COLO668 (cell line): ENCODE results near the gene NUDT6.
"Not testable (repeated sequence)": the region's sequence is repeated elsewhere in the genome, so short reads cannot be mapped to it uniquely, and the experiment has no call there.

Experiments
- DNase-seq: peaks from one replicate; lab custom pipeline; 2025; ENCODE audit not compliant: unreplicated experiment; lab: John Stamatoyannopoulos, UW

The NUDT6 gene, protein sequence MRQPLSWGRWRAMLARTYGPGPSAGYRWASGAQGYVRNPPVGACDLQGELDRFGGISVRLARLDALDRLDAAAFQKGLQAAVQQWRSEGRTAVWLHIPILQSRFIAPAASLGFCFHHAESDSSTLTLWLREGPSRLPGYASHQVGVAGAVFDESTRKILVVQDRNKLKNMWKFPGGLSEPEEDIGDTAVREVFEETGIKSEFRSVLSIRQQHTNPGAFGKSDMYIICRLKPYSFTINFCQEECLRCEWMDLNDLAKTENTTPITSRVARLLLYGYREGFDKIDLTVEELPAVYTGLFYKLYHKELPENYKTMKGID

DNA sequence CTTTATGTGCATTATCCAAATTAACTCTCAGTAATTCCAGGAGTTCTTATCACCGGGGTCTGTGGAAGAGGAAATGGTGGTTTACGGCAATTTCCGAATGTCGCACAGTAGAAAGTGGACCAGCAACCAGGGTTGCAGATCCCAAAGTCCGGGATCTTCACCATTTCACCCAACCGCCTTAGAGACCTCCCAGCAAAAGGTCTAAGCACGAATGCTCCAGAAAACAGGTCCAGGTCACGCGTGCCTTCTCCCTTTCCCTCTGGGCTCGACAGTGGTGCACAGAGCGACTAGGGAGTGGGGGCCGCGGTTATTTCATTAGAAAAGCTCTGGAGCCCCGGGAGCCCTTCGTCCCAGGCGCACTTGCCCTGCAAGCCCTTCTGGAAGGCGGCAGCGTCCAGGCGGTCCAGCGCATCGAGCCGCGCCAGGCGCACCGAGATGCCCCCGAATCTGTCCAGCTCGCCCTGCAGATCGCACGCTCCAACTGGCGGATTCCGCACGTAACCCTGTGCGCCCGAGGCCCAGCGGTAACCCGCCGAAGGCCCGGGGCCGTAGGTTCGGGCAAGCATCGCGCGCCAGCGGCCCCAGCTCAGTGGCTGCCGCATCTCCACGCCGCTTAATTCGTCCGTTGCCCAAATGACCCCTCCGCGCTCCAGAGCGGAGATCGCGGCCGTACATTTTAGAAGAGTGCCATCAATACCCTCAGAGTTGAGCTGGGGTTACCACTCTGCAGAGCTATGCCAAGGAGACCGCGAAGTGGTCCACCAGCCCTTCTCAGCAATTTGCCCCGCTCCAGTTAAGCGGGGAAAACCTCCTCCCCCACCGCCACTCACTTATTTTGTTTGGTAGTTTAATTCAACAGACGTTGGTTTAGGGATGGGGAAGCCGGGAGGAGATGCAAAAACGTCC lies at the start of gene NUDT6:
NUDT6 (minus strand) TSS at position 627 of the 906 bp plus-strand sequence; CDS start at position 602, 25 bp downstream.
- peak; percentile 74 for DNase-seq

- DNase-seq = no peak
Observed at GRCh38 chr4:122968227-122968812, 45.9 kb upstream of the NUDT6 start.

DNA sequence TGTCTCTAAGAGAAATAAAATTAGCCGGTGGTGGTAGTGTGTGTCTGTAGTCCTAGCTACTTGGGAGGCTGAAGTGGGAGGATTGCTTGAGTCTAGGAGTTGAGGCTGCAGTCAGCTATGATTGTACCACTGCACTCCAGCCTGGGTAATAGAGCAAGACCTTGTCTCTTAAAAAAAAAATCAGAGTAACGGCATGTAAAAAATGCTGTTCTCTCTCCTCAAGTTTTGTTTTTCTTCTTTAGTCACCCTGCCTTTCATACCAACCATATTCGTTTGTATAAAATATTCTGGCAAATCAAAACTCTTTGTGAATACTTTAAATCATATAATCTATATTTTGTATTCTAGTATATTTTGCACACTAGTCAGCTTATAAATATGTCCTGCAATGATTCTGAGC lies 44.8 kb upstream of the NUDT6 start:
- no peak for DNase-seq

GRCh38 chr4:122966201-122966600 lies 43.8 kb upstream of the NUDT6 start:
- no peak for DNase-seq

GRCh38 chr4:122963216-122963615 lies 40.8 kb upstream of the NUDT6 start:
- no peak for DNase-seq

- DNase-seq = no peak
Observed at GRCh38 chr4:122960611-122961000, 38.2 kb upstream of the NUDT6 start.

DNA sequence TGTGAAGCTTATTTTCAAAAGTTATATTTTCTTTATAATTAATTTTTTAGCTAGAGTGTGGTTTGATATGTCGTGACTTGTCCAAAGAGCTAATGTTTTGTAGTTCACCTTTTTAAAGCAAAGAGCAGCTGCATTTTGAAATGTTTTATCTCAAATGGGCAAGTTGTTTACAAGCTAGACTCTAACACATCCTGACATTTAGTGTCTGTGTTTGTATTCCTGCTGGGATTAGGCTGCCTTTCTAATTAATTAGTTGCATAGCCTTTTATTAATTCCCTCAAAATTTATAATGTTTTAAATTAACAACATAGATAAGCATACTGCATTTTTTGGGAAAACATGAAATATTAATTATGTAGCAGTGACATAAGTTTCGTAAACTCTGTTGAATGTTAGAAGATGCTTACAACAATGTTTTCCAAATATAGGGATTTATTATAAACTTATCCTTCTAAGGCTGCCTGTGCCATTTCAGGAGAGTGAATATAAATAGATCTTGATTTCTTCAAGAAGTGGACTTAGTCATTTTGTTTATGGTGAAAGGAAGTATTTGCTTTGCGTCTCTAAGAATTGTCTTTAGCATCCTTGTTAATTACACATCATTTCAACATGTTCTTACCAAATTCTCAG lies 37.7 kb upstream of the NUDT6 start:
- no peak for DNase-seq

- no peak for DNase-seq
Observed at GRCh38 chr4:122959441-122959840, 37.0 kb upstream of the NUDT6 start.

- no peak for DNase-seq
Observed at GRCh38 chr4:122958505-122958904, 36.1 kb upstream of the NUDT6 start.

DNA sequence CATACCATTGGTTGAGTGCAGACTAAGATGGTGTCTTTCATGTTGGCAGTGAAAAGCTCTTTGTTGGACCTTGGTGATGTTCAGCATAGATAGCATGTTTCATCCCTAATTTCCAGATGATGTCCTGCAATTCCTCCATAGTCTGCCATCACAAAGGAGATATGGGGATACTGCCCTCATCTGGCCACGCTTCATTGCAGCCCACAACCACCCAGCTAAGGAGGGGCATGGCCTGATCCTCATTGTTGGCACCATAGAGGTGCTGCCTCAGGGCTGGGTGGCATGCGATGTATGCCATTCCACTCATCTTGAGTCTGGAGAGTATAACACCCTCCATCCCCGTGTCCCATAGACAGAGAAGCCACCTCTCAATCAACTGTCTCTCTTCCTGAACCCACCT lies 31.5 kb upstream of the NUDT6 start:
- DNase-seq = no peak

DNA sequence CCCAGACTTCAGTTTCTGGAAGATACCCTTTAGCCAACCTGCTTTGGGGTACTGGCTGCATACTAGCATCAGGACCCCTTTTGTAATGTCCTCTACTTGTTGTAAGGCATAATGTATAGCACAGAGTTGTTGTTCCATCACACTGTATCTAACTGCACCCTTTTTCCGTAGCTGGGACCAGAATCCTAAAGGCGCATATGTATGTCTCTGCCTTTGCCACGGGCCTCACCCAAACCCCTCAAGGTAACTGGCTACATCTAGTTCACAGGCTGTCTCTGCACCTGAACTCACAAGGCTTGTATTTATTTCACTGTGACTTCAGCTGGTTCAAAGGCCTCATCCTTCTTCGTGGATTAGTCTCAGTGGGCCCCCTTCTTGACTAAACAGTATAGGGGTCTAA lies 29.6 kb upstream of the NUDT6 start:
- DNase-seq = no peak

DNA sequence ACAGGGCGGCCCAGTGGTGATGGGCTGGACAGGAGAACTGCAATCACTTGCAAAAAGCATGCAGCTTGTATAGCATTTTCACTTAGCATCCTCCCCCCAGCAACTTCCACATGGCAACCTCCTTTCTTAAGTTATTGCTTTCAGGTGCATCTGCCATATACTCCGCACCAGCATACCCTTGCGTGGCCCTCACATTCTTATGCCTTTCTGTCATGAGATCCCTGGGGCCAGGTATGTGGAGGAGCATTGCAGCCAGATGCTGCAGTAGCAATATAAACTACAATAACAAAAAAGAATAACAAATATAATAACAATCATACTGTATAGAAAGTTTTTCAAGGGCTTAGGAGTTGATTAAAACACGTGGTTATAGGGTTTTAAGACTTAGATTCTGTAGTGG lies 26.3 kb upstream of the NUDT6 start:
- DNase-seq = no peak

GRCh38 chr4:122946142-122946541 lies 23.7 kb upstream of the NUDT6 start:
- DNase-seq = no peak

DNA sequence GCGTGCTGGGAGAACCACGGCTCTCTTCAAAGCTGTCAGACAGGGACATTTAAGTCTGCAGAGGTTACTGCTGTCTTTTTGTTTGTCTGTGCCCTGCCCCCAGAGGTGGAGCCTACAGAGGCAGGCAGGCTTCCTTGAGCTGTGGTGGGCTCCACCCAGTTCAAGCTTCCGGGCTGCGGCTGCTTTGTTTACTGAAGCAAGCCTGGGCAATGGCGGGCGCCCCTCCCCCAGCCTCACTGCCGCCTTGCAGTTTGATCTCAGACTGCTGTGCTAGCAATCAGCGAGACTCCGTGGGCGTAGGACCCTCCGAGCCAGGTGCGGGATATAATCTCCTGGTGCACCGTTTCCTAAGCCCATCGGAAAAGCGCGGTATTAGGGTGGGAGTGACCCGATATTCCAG lies 22.7 kb upstream of the NUDT6 start:
- DNase-seq = not testable (repeated sequence)

DNA sequence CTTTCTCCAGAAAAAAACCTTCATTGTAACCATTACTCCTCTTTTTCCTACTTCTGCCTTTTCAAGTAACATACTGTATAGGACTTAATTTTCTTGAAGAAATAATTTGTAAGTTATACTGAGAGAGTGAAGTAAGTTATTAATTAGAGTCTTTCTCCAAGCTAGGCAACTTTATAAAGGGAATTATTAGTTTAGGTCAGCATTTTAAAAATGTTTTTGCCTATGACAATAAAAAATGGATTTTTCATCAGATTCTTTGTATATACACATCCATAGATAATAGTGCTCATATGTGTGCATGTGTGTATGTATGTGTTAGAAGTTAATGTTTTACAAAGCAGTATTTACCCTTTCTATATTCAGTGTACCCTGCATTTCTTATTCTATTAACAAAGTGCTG lies 10.4 kb upstream of the NUDT6 start:
- no peak for DNase-seq

GRCh38 chr4:122930862-122931261 lies 8.5 kb upstream of the NUDT6 start:
- DNase-seq = no peak

GRCh38 chr4:122928930-122929329 lies 6.5 kb upstream of the NUDT6 start:
- DNase-seq = no peak

GRCh38 chr4:122922877-122923511 lies 597 bp upstream of the NUDT6 start:
- DNase-seq = peak; percentile 75

DNA sequence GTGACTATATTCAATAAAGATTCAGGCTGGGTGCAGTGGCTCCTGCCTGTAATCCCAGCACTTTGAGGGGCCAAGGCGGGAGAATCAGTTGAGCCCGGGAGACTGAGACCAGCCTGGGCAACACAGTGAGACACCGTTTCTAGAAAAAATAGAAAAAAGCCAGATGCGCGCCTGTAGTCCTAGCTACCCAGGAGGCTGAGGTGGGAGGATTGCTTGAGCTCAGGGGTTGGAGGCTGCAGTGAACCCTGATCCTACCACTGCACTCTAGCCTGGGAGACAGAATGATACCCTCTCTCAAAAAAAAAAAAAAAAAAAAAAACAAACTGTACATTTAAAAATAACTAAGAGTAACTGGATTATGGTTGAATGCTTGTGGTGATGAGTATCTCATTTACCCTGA lies 1.1 kb downstream of the NUDT6 start:
- no peak for DNase-seq

DNA sequence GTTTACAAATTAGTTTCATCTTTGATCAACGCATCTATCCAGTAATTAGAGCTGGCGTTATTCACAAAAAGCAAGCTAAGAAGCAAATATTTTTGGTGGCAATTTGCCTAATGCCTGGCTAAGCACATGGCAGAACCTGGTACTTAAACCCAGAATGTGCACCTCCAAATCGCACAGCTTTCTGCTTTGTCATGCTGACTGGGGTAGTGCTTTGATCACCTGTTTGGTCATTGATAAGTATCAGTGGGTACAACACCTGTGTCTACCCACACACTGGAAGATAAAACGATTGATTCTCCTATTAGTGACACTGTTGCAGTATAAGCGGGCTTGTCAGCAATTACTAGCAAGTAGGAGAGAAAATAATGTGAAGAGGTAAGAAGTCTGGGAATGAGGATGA lies 1.9 kb downstream of the NUDT6 start:
- no peak for DNase-seq

- DNase-seq = no peak
Observed at GRCh38 chr4:122917731-122918130, 4.7 kb downstream of the NUDT6 start.
